Measurements from ENCODE around the gene CYP26B1. TPM values are rescaled to one million over a fixed set of nuclear protein-coding genes. Genes with fewer than 3 reads are reported as not detected.

CYP26B1 gene
- polyA plus RNA-seq (ENCODE audit: insufficient read depth in 1 of 5, insufficient read length in 5 of 5, low replicate concordance in 1 of 5), result 1 to 10 TPM; 3.5 to 7.1 (median 5.5) TPM
- long read RNA-seq, donor 1, result 0 reads
- long read RNA-seq, donor 2, result 0 reads
- long read RNA-seq, donor 3, result 0 reads
- long read RNA-seq, donor 4, full-length matches to known transcripts, result 1 of 1 reads
- long read RNA-seq, donor 4, partial matches to known transcripts, result 0 of 1 reads
- long read RNA-seq, donor 4, other reads (novel, unspliced or antisense), result 0 of 1 reads
- long read RNA-seq, donor 5, full-length matches to known transcripts, result 2 of 2 reads
- long read RNA-seq, donor 5, partial matches to known transcripts, result 0 of 2 reads
- long read RNA-seq, donor 5, other reads (novel, unspliced or antisense), result 0 of 2 reads
- long read RNA-seq, donor 6, result 0 reads
- long read RNA-seq, donor 7, full-length matches to known transcripts, result 1 of 1 reads
- long read RNA-seq, donor 7, partial matches to known transcripts, result 0 of 1 reads
- long read RNA-seq, donor 7, other reads (novel, unspliced or antisense), result 0 of 1 reads
- long read RNA-seq, donor 8, result 0 reads

- DNase-seq, result no peak
Observed at GRCh38 chr2:72147303-72147971, at the start of gene CYP26B1. TSS of gene CYP26B1 (minus strand) at chr2:72147862. CDS start at chr2:72147834, 28 bp downstream.

GRCh38 chr2:72193723-72194122 lies 46.1 kb upstream of the CYP26B1 start:
- no peak for DNase-seq

GRCh38 chr2:72191441-72191840 lies 43.8 kb upstream of the CYP26B1 start:
- no peak for DNase-seq

DNA sequence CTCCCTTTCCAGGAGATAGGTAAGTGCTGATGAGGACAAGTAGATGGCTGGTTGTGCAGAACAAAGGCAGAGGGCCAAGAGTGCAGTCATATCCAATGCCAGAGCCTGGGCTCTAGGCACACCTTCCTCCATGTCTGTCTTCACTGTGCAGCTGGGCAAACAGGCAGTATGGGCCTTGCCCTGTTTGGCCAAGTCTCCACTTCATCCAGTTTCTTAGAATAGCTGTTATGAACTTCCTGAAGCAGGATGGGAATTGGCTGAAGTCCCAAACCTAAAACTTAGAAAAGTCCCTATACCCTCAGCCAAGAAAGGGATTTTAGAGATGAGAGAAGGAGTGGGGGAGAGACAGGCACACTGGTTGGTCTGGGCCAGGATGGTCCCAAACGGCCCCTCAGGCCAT lies 37.5 kb upstream of the CYP26B1 start:
- DNase-seq, result no peak

GRCh38 chr2:72183466-72183865 lies 35.8 kb upstream of the CYP26B1 start:
- no peak for DNase-seq

DNA sequence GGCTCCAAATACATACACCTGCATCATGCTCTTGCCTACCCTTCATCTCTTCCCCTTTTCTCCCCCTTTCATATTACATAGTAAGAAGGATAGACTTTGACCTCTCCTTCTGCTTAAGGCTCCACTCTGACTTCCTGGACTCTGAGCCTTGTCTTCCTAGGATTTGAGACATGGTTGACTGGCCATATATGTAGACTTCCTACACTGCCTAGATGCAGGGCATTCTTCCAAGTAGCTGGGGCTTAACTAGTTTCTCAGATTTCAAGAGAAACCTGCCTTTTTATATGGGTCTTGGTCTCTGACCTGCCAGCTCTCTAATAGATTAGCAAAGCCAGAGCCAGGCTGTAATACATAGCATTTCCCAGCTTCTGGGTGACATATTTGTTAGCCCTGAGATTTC lies 35.4 kb upstream of the CYP26B1 start:
- DNase-seq, result no peak

- DNase-seq, result no peak
Observed at GRCh38 chr2:72182547-72182946, 34.9 kb upstream of the CYP26B1 start.

- no peak for DNase-seq
Observed at GRCh38 chr2:72181616-72182015, 34.0 kb upstream of the CYP26B1 start.

- DNase-seq, result no peak
Observed at GRCh38 chr2:72180351-72180750, 32.7 kb upstream of the CYP26B1 start.

GRCh38 chr2:72178551-72178950 lies 30.9 kb upstream of the CYP26B1 start:
- DNase-seq, result no peak

GRCh38 chr2:72176281-72176680 lies 28.6 kb upstream of the CYP26B1 start:
- no peak for DNase-seq

DNA sequence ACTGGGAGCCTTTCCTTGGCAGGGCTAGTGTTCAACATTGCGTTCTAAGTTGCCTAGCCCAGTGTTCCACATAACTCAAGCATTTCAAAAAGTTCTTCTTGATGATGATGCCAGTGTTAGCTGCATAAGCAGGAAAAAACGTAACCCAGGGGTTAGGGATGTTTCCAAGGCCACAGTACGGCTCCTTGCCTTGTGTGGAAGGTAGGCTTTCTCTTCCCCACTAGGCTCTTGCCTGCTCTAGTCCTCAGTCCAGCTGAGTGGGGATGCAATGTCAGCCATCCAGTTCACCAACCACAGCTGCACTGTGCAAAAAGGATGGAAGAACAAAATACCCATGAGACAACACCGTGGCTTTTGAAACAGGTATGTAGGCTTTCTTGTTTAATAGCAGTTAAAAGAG lies 28.0 kb upstream of the CYP26B1 start:
- DNase-seq, result no peak

- no peak for DNase-seq
Observed at GRCh38 chr2:72173640-72174321, 26.1 kb upstream of the CYP26B1 start.

GRCh38 chr2:72172478-72172877 lies 24.8 kb upstream of the CYP26B1 start:
- DNase-seq, result no peak

- no peak for DNase-seq
Observed at GRCh38 chr2:72166279-72166678, 18.6 kb upstream of the CYP26B1 start.

DNA sequence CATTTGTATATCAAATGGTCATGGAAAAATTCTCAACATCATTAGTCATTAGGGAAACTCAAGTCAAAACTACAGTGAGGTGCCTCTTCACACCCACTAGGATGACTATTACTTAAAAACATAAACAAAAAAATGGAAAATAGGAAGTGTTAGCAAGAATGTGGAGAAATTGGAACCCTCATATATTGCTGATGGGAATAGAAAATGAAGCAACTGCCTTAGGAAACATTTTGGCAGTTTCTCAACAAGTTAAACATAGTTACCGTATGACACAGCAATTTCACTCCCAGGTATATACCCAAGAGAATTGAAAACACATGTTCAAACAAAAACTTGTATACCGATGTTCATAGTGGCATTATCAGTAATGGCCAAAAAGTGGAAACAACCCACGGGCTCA lies 18.1 kb upstream of the CYP26B1 start:
- DNase-seq, result no peak

DNA sequence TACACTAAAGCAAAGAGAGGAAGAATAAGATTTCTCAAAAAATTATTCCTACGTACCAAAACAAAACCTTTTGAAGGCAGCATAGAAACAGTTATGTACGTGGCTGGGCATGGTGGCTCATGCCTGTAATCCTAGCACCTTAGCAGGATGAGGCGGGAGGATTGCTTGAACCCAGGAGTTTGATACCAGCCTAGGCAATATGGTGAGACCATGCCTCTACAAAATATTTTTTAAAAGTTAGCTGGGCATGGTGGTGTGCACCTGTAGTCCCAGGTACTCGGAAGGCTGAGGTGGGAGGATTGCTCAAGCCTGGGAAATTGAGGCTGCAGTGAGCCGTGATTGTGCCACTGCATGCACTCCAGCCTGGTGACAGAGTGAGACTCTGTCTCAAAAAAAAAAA lies 14.9 kb upstream of the CYP26B1 start:
- DNase-seq, result no peak

DNA sequence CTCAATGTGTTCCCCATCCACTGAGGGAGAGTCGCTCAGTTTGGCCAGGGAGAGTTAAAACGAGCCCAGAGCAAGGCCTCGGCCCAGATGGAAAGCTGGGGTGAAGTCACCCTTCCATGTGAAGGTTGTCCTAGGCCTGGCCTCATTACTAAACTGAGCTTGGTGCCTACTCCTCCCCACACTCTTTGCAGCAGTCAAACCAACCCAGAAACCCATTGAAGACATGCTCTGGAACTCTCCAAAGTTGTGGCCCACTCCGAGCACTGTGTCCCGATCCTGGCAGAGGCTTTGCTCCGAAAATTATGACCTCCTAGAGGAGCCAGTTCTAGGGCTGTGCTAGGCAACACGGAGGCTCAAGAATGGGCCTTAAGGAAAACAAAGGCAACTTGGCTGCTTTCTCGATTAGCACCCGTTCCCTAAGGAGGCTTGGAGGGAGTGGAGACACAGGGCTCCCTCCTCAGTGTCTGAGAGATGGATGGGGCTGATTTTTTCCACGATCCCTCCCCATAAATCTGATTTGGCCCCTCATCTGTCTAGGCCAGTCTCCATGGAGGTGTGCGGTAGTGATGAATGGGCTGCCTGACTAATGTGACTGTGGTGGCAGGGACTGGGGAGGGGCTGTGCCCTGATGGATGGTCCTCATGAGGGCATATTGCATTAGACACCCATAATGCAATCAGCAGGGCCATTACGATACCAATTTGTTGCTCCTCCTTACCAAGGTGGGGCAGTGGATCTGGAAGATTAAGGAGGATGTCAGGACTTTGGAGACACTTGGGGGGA lies 11.7 kb upstream of the CYP26B1 start:
- no peak for DNase-seq

- DNase-seq, result no peak
Observed at GRCh38 chr2:72157871-72158771, 10.5 kb upstream of the CYP26B1 start.

- DNase-seq, result no peak
Observed at GRCh38 chr2:72156872-72157271, 9.2 kb upstream of the CYP26B1 start.

DNA sequence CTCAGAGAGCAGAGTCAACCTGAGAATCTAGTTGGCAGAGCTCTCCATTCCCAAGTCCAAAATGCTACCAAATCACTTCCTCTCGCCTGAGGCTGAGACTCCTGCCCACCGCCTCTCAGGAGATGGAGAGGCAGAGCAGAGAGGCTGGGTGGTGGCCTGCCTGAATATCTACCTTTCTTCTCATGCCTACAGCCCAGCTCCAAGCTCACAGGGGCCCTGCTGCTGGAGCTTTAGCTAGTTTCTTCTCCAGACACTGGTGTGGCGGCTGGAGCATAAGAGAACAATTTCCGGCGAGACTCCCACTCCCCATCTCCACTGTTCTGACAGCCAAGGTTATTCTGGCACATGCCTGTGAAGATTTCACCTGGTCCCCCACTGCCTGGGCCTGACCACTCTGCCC lies 8.1 kb upstream of the CYP26B1 start:
- DNase-seq, result no peak
